ENCODE measurements around the gene RASGRP3.

DNA sequence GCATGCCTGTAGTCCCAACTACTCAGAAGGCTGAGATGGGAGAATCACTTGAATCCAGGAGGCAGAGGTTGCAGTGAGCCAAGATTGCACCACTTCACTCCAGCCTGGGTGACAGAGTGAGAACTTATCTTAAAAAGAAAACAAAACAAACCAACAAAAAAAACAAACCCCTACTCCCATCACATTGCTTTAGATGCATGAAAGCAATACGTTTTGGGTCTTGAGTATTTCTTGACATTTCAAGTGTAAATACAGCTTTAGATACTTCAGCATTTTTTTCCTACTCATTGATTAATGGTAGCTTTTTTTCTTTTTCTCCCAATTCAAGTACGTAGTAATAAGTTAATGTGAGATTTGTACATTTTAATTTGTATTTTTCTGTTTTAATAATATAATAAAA is 20.3 kb downstream of the RASGRP3 start:
- TF ChIP-seq CTCF (IDR thresholded peaks at IDR 0.05) (no peak), POLR2A (IDR thresholded peaks at IDR 0.05) (no peak), POLR2AphosphoS5 (IDR thresholded peaks at IDR 0.05) (no peak)
